Prostate gland (tissue), 2 donors: ENCODE data around the gene SLC35F3.

Experiments used
- CTCF ChIP-seq, 4 experiments: fragments of 200-600 bp in 2 of 4; fragments of 450-650 bp in 2 of 4; sonication (generic) in 2 of 4; IDR thresholded peaks; 1 replicate in 3 of 4; 2 replicates in 1 of 4; pipeline ENCODE4 v1.5.1; 2016 to 2019; ENCODE audit warnings: antibody characterized with exemption in 4 of 4, mild to moderate bottlenecking in 2 of 4, moderate library complexity in 2 of 4
- POLR2A ChIP-seq: fragments of 450-650 bp; IDR thresholded peaks from one replicate; pipeline ENCODE4 v1.6.1; 2016; ENCODE audit warnings: antibody characterized with exemption, mild to moderate bottlenecking

- TF ChIP-seq CTCF (IDR thresholded peaks at IDR 0.05) (no peak), POLR2A (no peak)
Measured at GRCh38 chr1:234250747-234251146, 346.3 kb downstream of the SLC35F3 start.
